ENCODE results near the gene GGA1.

DNA sequence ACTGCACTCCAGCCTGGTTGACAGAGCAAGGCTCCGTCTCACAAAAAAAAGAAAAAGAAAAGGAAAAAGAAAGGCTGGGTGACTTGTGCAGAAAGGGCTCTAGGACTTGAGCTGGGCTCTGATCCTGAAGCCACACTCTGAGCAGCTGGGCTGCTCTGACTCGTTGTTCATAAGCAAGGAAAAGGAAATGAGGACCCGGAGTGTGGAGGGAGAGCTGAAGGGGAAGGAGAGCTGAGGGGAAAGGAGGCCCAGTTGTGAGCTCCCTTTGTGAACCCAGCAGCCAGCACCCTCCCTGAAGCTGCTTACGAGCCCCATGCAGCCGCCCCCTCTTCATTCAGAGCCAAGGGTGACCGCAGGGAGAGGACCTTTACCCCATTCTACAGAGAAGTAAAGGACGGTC is 18.5 kb downstream of the GGA1 start:
- no peak for TF ChIP-seq POLR2A (IDR thresholded peaks at IDR 0.05; ENCODE audit: low read length)
- no peak for TF ChIP-seq GATA1 (IDR thresholded peaks at IDR 0.05; ENCODE audit: low read depth, low read length)
